HG03432 (cell line): Measurements from ENCODE around the gene CLEC20A.

Experiments used
- ATAC-seq: cut with Tn5 transposase; IDR thresholded peaks from one replicate; pipeline ENCODE4 v1.9.1; 2021; ENCODE audit warnings: mild to moderate bottlenecking, moderate library complexity; ENCODE audit not compliant: unreplicated experiment

The CLEC20A gene

GRCh38 chr1:178477841-178478240 lies 18.9 kb downstream of the CLEC20A start:
- ATAC-seq = no peak

GRCh38 chr1:178477373-178477772 lies 19.4 kb downstream of the CLEC20A start:
- no peak for ATAC-seq

- ATAC-seq = peak; percentile 51
Observed at GRCh38 chr1:178472531-178472930, 24.2 kb downstream of the CLEC20A start.

GRCh38 chr1:178470411-178470960 lies 26.3 kb downstream of the CLEC20A start:
- no peak for ATAC-seq

GRCh38 chr1:178467837-178468236 lies 28.9 kb downstream of the CLEC20A start:
- ATAC-seq = no peak

GRCh38 chr1:178465011-178465410 lies 31.8 kb downstream of the CLEC20A start:
- ATAC-seq = no peak

GRCh38 chr1:178464566-178464965 lies 32.2 kb downstream of the CLEC20A start:
- no peak for ATAC-seq

- ATAC-seq = no peak
Observed at GRCh38 chr1:178464141-178464540, 32.6 kb downstream of the CLEC20A start.

- no peak for ATAC-seq
Observed at GRCh38 chr1:178461701-178462100, 35.1 kb downstream of the CLEC20A start.

- ATAC-seq = no peak
Observed at GRCh38 chr1:178461104-178461503, 35.7 kb downstream of the CLEC20A start.

GRCh38 chr1:178458203-178458602 lies 38.6 kb downstream of the CLEC20A start:
- ATAC-seq = no peak

GRCh38 chr1:178457651-178458050 lies 39.1 kb downstream of the CLEC20A start:
- ATAC-seq = no peak

GRCh38 chr1:178456472-178456871 lies 40.3 kb downstream of the CLEC20A start:
- no peak for ATAC-seq

GRCh38 chr1:178452013-178452412 lies 44.8 kb downstream of the CLEC20A start:
- ATAC-seq = no peak

GRCh38 chr1:178451529-178451928 lies 45.2 kb downstream of the CLEC20A start:
- no peak for ATAC-seq

- ATAC-seq = no peak
Observed at GRCh38 chr1:178450871-178451270, 45.9 kb downstream of the CLEC20A start.

- no peak for ATAC-seq
Observed at GRCh38 chr1:178442925-178443324, 53.8 kb downstream of the CLEC20A start.

- no peak for ATAC-seq
Observed at GRCh38 chr1:178438432-178438831, 58.3 kb downstream of the CLEC20A start.

- no peak for ATAC-seq
Observed at GRCh38 chr1:178436899-178437298, 59.9 kb downstream of the CLEC20A start.

- ATAC-seq = no peak
Observed at GRCh38 chr1:178434899-178435435, 61.8 kb downstream of the CLEC20A start.

- no peak for ATAC-seq
Observed at GRCh38 chr1:178434360-178434759, 62.4 kb downstream of the CLEC20A start.
